Measurements from ENCODE around the gene PLCD1. TPM values are rescaled to one million over a fixed set of nuclear protein-coding genes. Genes with fewer than 3 reads are reported as not detected.

Gene PLCD1
- total and polyA plus RNA-seq, 2 experiments from 2014 or later, result 18.8 to 21.4 TPM

GRCh38 chr3:38000965-38001455 lies 28.4 kb downstream of the PLCD1 start:
- 89 to 90% methylated on average over 6 of the region's 6 CpGs for WGBS, 2 experiments (ENCODE audit: low coverage in 1 of 2, low lambda C conversion rate in 2 of 2, missing lambda C conversion rate in 2 of 2)
- no peaks in the 10 kb centered on the region for H3K27me3 ChIP-seq (replicated peaks; ENCODE audit: insufficient read depth)

GRCh38 chr3:38000242-38000916 lies 29.1 kb downstream of the PLCD1 start:
- in situ Hi-C loops (cut with MboI), result no loop called here
- Histone ChIP-seq H2AFZ (no peak overlapping the region), H3K79me2 (ENCODE audit: insufficient read depth) (no peaks in the 10 kb centered on the region), H3K9ac (no peak overlapping the region), H3F3A (ENCODE audit: insufficient read depth) (no peaks in the 10 kb centered on the region), H3K27me3 (replicated peaks; ENCODE audit: insufficient read depth) (no peaks in the 10 kb centered on the region), H3K9me3 (ENCODE audit: low read depth) (no peaks in the 10 kb centered on the region), H3K4me3 (no peak overlapping the region), H3K4me1 (ENCODE audit: insufficient read depth) (no peaks in the 10 kb centered on the region), H3K27ac (no peak overlapping the region), H4K20me1 (ENCODE audit: insufficient read depth) (no peaks in the 10 kb centered on the region), H3K4me2 (ENCODE audit: unreplicated experiment) (no peak overlapping the region), H3K9me2 (ENCODE audit: insufficient read depth) (no peaks in the 10 kb centered on the region), H3K36me3 (ENCODE audit: low read depth) (no peaks in the 10 kb centered on the region)
- DNase-seq, result no peak
- TF ChIP-seq EZH2 (IDR thresholded peaks at IDR 0.05; ENCODE audit: insufficient read depth, poor library complexity, severe bottlenecking) (no peak), EZH2phosphoT487 (IDR thresholded peaks at IDR 0.05; ENCODE audit: insufficient read depth, low read depth) (no peak)
- 90 to 95% methylated on average over 5 to 6 of the region's 6 CpGs for WGBS, 2 experiments (ENCODE audit: low coverage in 1 of 2, low lambda C conversion rate in 2 of 2, missing lambda C conversion rate in 2 of 2)

More at GRCh38 chr3:38000965-38001455, 28.4 kb downstream of the PLCD1 start:
- no peaks in the 10 kb centered on the region for H3K9me3 ChIP-seq (ENCODE audit: low read depth)
- H3K4me3 ChIP-seq, result no peak overlapping the region
- no peaks in the 10 kb centered on the region for H3F3A ChIP-seq (ENCODE audit: insufficient read depth)
- in situ Hi-C loops (cut with MboI), result no loop called here
- no peaks in the 10 kb centered on the region for H3K79me2 ChIP-seq (ENCODE audit: insufficient read depth)
- no peak for DNase-seq
- H3K9me2 ChIP-seq (ENCODE audit: insufficient read depth), result no peaks in the 10 kb centered on the region
- no peaks in the 10 kb centered on the region for H3K36me3 ChIP-seq (ENCODE audit: low read depth)
- H3K4me1 ChIP-seq (ENCODE audit: insufficient read depth), result no peaks in the 10 kb centered on the region
- TF ChIP-seq EZH2phosphoT487 (IDR thresholded peaks at IDR 0.05; ENCODE audit: insufficient read depth, low read depth), result no peak
- TF ChIP-seq EZH2 (IDR thresholded peaks at IDR 0.05; ENCODE audit: insufficient read depth, poor library complexity, severe bottlenecking), result no peak
- H3K4me2 ChIP-seq (ENCODE audit: unreplicated experiment), result no peak overlapping the region
- no peak overlapping the region for H3K9ac ChIP-seq
- H3K27ac ChIP-seq, result no peak overlapping the region
- H4K20me1 ChIP-seq (ENCODE audit: insufficient read depth), result no peaks in the 10 kb centered on the region
- H2AFZ ChIP-seq, result no peak overlapping the region

GRCh38 chr3:37999836-38000235 lies 29.6 kb downstream of the PLCD1 start:
- Histone ChIP-seq H3K9ac (no peak overlapping the region), H3K79me2 (ENCODE audit: insufficient read depth) (no peaks in the 10 kb centered on the region), H3K4me3 (no peak overlapping the region), H3F3A (ENCODE audit: insufficient read depth) (no peaks in the 10 kb centered on the region), H3K4me1 (ENCODE audit: insufficient read depth) (0 out of 2 replicates have a peak, but pooled peaks cover 3% of the 10 kb centered on the region), H3K4me2 (ENCODE audit: unreplicated experiment) (no peak overlapping the region), H3K27ac (no peak overlapping the region), H3K9me2 (ENCODE audit: insufficient read depth) (no peaks in the 10 kb centered on the region), H4K20me1 (ENCODE audit: insufficient read depth) (no peaks in the 10 kb centered on the region), H3K36me3 (ENCODE audit: low read depth) (no peaks in the 10 kb centered on the region), H2AFZ (no peak overlapping the region), H3K27me3 (replicated peaks; ENCODE audit: insufficient read depth) (no peaks in the 10 kb centered on the region), H3K9me3 (ENCODE audit: low read depth) (no peaks in the 10 kb centered on the region)
- in situ Hi-C loops (cut with MboI), result no loop called here
- WGBS, 2 experiments (ENCODE audit: low coverage in 1 of 2, low lambda C conversion rate in 2 of 2, missing lambda C conversion rate in 2 of 2), result 67 to 69% methylated on average over 6 of the region's 6 CpGs
- TF ChIP-seq EZH2 (IDR thresholded peaks at IDR 0.05; ENCODE audit: insufficient read depth, poor library complexity, severe bottlenecking) (no peak), EZH2phosphoT487 (IDR thresholded peaks at IDR 0.05; ENCODE audit: insufficient read depth, low read depth) (no peak)
- no peak for DNase-seq

- peak overlapping the region; percentile 80 for H3K9ac ChIP-seq
- TF ChIP-seq EZH2phosphoT487 (IDR thresholded peaks at IDR 0.05; ENCODE audit: insufficient read depth, low read depth), result no peak
- TF ChIP-seq EZH2 (IDR thresholded peaks at IDR 0.05; ENCODE audit: insufficient read depth, poor library complexity, severe bottlenecking), result no peak
- 55 to 57% methylated on average over 5 to 6 of the region's 6 CpGs for WGBS, 2 experiments (ENCODE audit: low coverage in 1 of 2, low lambda C conversion rate in 2 of 2, missing lambda C conversion rate in 2 of 2)
- H3K9me3 ChIP-seq (ENCODE audit: low read depth), result no peaks in the 10 kb centered on the region
- H3K79me2 ChIP-seq (ENCODE audit: insufficient read depth), result no peaks in the 10 kb centered on the region
- H3F3A ChIP-seq (ENCODE audit: insufficient read depth), result peaks cover 9% of the 10 kb centered on the region; the same call in 1 of the 2 replicates
- H3K4me1 ChIP-seq (ENCODE audit: insufficient read depth), result peaks cover 10% of the 10 kb centered on the region; the same call in 1 of the 2 replicates
- no peak for DNase-seq
- no peak overlapping the region for H3K4me3 ChIP-seq
- in situ Hi-C loops (cut with MboI), result no loop called here
- H2AFZ ChIP-seq, result peak overlapping the region; percentile 86; the same call in 1 of the 2 replicates
- H3K27ac ChIP-seq, result no peak overlapping the region
- no peaks in the 10 kb centered on the region for H4K20me1 ChIP-seq (ENCODE audit: insufficient read depth)
- H3K27me3 ChIP-seq (replicated peaks; ENCODE audit: insufficient read depth), result no peaks in the 10 kb centered on the region
- H3K9me2 ChIP-seq (ENCODE audit: insufficient read depth), result no peaks in the 10 kb centered on the region
- H3K4me2 ChIP-seq (ENCODE audit: unreplicated experiment), result no peak overlapping the region
- H3K36me3 ChIP-seq (ENCODE audit: low read depth), result no peaks in the 10 kb centered on the region
Measured at GRCh38 chr3:37997791-37998370, 31.6 kb downstream of the PLCD1 start.

Measured in GM23248 (cell line).